OCI-M2 (cell line): ENCODE results near the gene KLHL3.

ENCODE experiments used
- DNase-seq: peaks from one replicate; lab custom pipeline; 2025; ENCODE audit not compliant: unreplicated experiment; lab: John Stamatoyannopoulos, UW

KLHL3 gene

GRCh38 chr5:137743031-137743640 lies 7.2 kb upstream of the KLHL3 start:
- no peak for DNase-seq

- no peak for DNase-seq
Observed at GRCh38 chr5:137741718-137742117, 5.8 kb upstream of the KLHL3 start.

- no peak for DNase-seq
Observed at GRCh38 chr5:137739737-137740136, 3.8 kb upstream of the KLHL3 start.

GRCh38 chr5:137738947-137739346 lies 3.1 kb upstream of the KLHL3 start:
- DNase-seq = no peak

GRCh38 chr5:137737349-137738131 lies 1.7 kb upstream of the KLHL3 start:
- no peak for DNase-seq

GRCh38 chr5:137736496-137736895 lies 607 bp upstream of the KLHL3 start:
- no peak for DNase-seq

- no peak for DNase-seq
Observed at GRCh38 chr5:137734962-137735554, 831 bp downstream of the KLHL3 start.

GRCh38 chr5:137734331-137734730 lies 1.6 kb downstream of the KLHL3 start:
- no peak for DNase-seq

- no peak for DNase-seq
Observed at GRCh38 chr5:137733922-137734321, 2.0 kb downstream of the KLHL3 start.

- DNase-seq = no peak
Observed at GRCh38 chr5:137733006-137733405, 2.9 kb downstream of the KLHL3 start.

GRCh38 chr5:137731176-137731575 lies 4.7 kb downstream of the KLHL3 start:
- DNase-seq = no peak

- no peak for DNase-seq
Observed at GRCh38 chr5:137730336-137730735, 5.6 kb downstream of the KLHL3 start.

GRCh38 chr5:137728048-137728447 lies 7.8 kb downstream of the KLHL3 start:
- no peak for DNase-seq

- DNase-seq = no peak
Observed at GRCh38 chr5:137727623-137728022, 8.3 kb downstream of the KLHL3 start.

GRCh38 chr5:137724251-137724650 lies 11.6 kb downstream of the KLHL3 start:
- DNase-seq = no peak

- DNase-seq = no peak
Observed at GRCh38 chr5:137718611-137719010, 17.3 kb downstream of the KLHL3 start.

GRCh38 chr5:137716337-137716736 lies 19.6 kb downstream of the KLHL3 start:
- DNase-seq = no peak

GRCh38 chr5:137715456-137715855 lies 20.4 kb downstream of the KLHL3 start:
- no peak for DNase-seq

- DNase-seq = no peak
Observed at GRCh38 chr5:137714946-137715345, 20.9 kb downstream of the KLHL3 start.

- no peak for DNase-seq
Observed at GRCh38 chr5:137714494-137714893, 21.4 kb downstream of the KLHL3 start.

- DNase-seq = no peak
Observed at GRCh38 chr5:137712139-137712667, 23.7 kb downstream of the KLHL3 start.

- DNase-seq = no peak
Observed at GRCh38 chr5:137710086-137710485, 25.8 kb downstream of the KLHL3 start.
